Left ventricle myocardium inferior (tissue), 1 donor: ENCODE data around the gene ID2. TPM values are rescaled to one million over a fixed set of nuclear protein-coding genes. Genes with fewer than 3 reads are reported as not detected.

Experiments
- DNase-seq: peaks from one replicate; pipeline ENCODE4 v3.0.0-alpha.2; 2020
- H3K27ac ChIP-seq: fragments of 200-600 bp; replicated peaks from 2 replicates; pipeline ENCODE4 v1.8.0; 2021
- H3K27me3 ChIP-seq: fragments of 200-600 bp; 2 replicates; pipeline ENCODE4 v1.8.0; 2021; ENCODE audit warnings: low read depth
- H3K36me3 ChIP-seq: fragments of 200-600 bp; 2 replicates; pipeline ENCODE4 v1.8.0; 2021
- H3K4me1 ChIP-seq: fragments of 200-600 bp; 2 replicates; pipeline ENCODE4 v1.8.0; 2021
- H3K4me3 ChIP-seq: fragments of 200-600 bp; 2 replicates; pipeline ENCODE4 v1.8.0; 2021; ENCODE audit warnings: mild to moderate bottlenecking, moderate library complexity
- H3K9me3 ChIP-seq: fragments of 200-600 bp; replicated peaks from 2 replicates; pipeline ENCODE4 v1.8.0; 2021
- CTCF ChIP-seq: fragments of 200-600 bp; IDR thresholded peaks from 2 replicates; pipeline ENCODE4 v1.8.0; 2021; ENCODE audit warnings: antibody characterized with exemption, mild to moderate bottlenecking, borderline replicate concordance
- intact Hi-C: fragments of 100-400 bp; cut with micrococcal nuclease; formaldehyde crosslinking; loops from one replicate; pipeline ENCODE4 v1.11.0; 2022
- total RNA-seq: library from RNA; stranded (reverse); fragmentation: NEBNext Ultra II Directional; extraction: Animal tissue kit (Norgen Biotek cat#: 25700); gene quantifications from one replicate; pipeline ENCODE4 v1.2.1, GENCODE V29; 2021
- donor health status: DM: no; HTN: yes; CAD: no; lungs with severe emphysema.

ID2 gene
- total RNA-seq, 1 donor from 2014 or later: 32.2 TPM

- no peak for TF ChIP-seq CTCF
- Histone ChIP-seq H3K36me3 (no peaks in the 10 kb centered on the region), H3K9me3 (peaks cover 5% of the 10 kb centered on the region), H3K27ac (peak overlapping the region; percentile 100), H3K27me3 (no peaks in the 10 kb centered on the region), H3K4me1 (peaks cover 81% of the 10 kb centered on the region), H3K4me3 (peak overlapping the region; percentile 81)
- intact Hi-C loops: loop anchor here (10.0 kb wide), 1 partner anchor 465 kb away; no protein-coding TSS in a partner anchor
- DNase-seq: peak; percentile 42
Observed at GRCh38 chr2:8679827-8680731, 1.8 kb upstream of the ID2 start.

- Histone ChIP-seq H3K36me3 (no peaks in the 10 kb centered on the region), H3K27ac (peak overlapping the region; percentile 100), H3K4me1 (peaks cover 86% of the 10 kb centered on the region), H3K9me3 (no peaks in the 10 kb centered on the region), H3K4me3 (peak overlapping the region; percentile 81), H3K27me3 (no peaks in the 10 kb centered on the region)
- intact Hi-C loops: loop anchor here (10.0 kb wide), 1 partner anchor 466 kb away; no protein-coding TSS in a partner anchor
- no peak for TF ChIP-seq CTCF
- DNase-seq: peak; percentile 53
Observed at GRCh38 chr2:8680822-8681760, 765 bp upstream of the ID2 start.

- Histone ChIP-seq H3K9me3 (no peaks in the 10 kb centered on the region), H3K4me3 (peak overlapping the region; percentile 81), H3K27me3 (no peaks in the 10 kb centered on the region), H3K4me1 (peaks cover 68% of the 10 kb centered on the region), H3K27ac (peak overlapping the region; percentile 88), H3K36me3 (no peaks in the 10 kb centered on the region)
- DNase-seq: no peak
- no peak for TF ChIP-seq CTCF
- intact Hi-C loops: loop anchor here (10.0 kb wide), 1 partner anchor 468 kb away; no protein-coding TSS in a partner anchor
Observed at GRCh38 chr2:8682719-8683667, 1.1 kb downstream of the ID2 start.

- intact Hi-C loops: loop anchor here (10.0 kb wide), 1 partner anchor 470 kb away; no protein-coding TSS in a partner anchor
- Histone ChIP-seq H3K4me1 (peaks cover 58% of the 10 kb centered on the region), H3K36me3 (no peaks in the 10 kb centered on the region), H3K9me3 (no peaks in the 10 kb centered on the region), H3K27ac (peak overlapping the region; percentile 88), H3K4me3 (peak overlapping the region; percentile 81), H3K27me3 (no peaks in the 10 kb centered on the region)
- TF ChIP-seq CTCF: no peak
- no peak for DNase-seq
Observed at GRCh38 chr2:8684540-8684877, 2.7 kb downstream of the ID2 start.
